Measurements from ENCODE around the gene MRLN. TPM values are rescaled to one million over a fixed set of nuclear protein-coding genes. Genes with fewer than 3 reads are reported as not detected.

The MRLN gene
- total and polyA plus RNA-seq, 2 of the 8 experiments (the other 6 are each of a cell fraction or from before 2014, with no cell fraction given): 0.21 TPM; not detected in 1

- H4K8ac ChIP-seq (ENCODE audit: extremely low read depth, insufficient read depth, low read length): no peak overlapping the region
- H2BK120ac ChIP-seq (replicated peaks; ENCODE audit: low read depth, low read length): no peak overlapping the region
- 88% methylated on average over 1 of the region's 1 CpG; no CpG with 5 or more reads in 1 of the 2 experiments for WGBS, 2 experiments (ENCODE audit: extremely low coverage in 1 of 2, insufficient coverage in 1 of 2, insufficient read length in 1 of 2, insufficient replicate concordance in 2 of 2, low coverage in 1 of 2, low lambda C conversion rate in 2 of 2, missing lambda C conversion rate in 1 of 2)
- no peak overlapping the region for H3K56ac ChIP-seq (replicated peaks; ENCODE audit: insufficient read length, low read depth, low read length)
- no peak overlapping the region for H2BK5ac ChIP-seq (ENCODE audit: low read depth, low read length)
- DNase-seq (ENCODE audit: low read depth in 1 of 2, low spot score in 2 of 2) (no peak), FAIRE-seq (no peak)
- no peak overlapping the region for H2BK15ac ChIP-seq (ENCODE audit: low read length)
- no peak overlapping the region for H3K27ac ChIP-seq (ENCODE audit: low read depth, low read length)
- no peak overlapping the region for H2BK12ac ChIP-seq (ENCODE audit: low read depth, low read length)
- H3K23me2 ChIP-seq (ENCODE audit: low read depth, low read length): no peaks in the 10 kb centered on the region
- ChIA-PET CTCF (ENCODE audit: partially characterized antibody) (interaction anchor here (0.7 to 3.1 kb wide), 7 partner anchors 9 to 177 kb away, joined by 3 to 8 read pairs (median 5); no protein-coding TSS in a partner anchor), POLR2A (ENCODE audit: partially characterized antibody) (interaction anchor here (0.9 to 1.1 kb wide), 2 partner anchors 9 to 11 kb away, joined by 3 read pairs; no protein-coding TSS in a partner anchor)
- no peak overlapping the region for H2AK5ac ChIP-seq (ENCODE audit: low read depth, low read length)
- H3K79me1 ChIP-seq (ENCODE audit: low read depth, low read length): no peaks in the 10 kb centered on the region
- H4K5ac ChIP-seq (ENCODE audit: insufficient read length, low read depth, low read length): no peak overlapping the region
- no peak overlapping the region for H3K14ac ChIP-seq (ENCODE audit: insufficient read length)
- H4K20me1 ChIP-seq (replicated peaks in 1 of 2; ENCODE audit: control insufficient read depth in 1 of 2, insufficient read depth in 2 of 2, low read length in 2 of 2): no peaks in the 10 kb centered on the region
- H2BK20ac ChIP-seq (ENCODE audit: low read length): no peak overlapping the region
- no peak overlapping the region for H3K4me2 ChIP-seq (ENCODE audit: insufficient read depth in 1 of 2, low read depth in 2 of 2, low read length in 2 of 2)
- no peak overlapping the region for H3K9ac ChIP-seq (replicated peaks in 1 of 4; ENCODE audit: extremely low read depth in 1 of 4, low read depth in 3 of 4, low read length in 3 of 4)
- peaks cover 0 to 6% (median 2%) of the 10 kb centered on the region in 4 experiments; a peak in 3 of 7 replicates for H3K4me1 ChIP-seq (replicated peaks in 1 of 4; ENCODE audit: control insufficient read depth in 3 of 4, insufficient read depth in 4 of 4, low read length in 3 of 4)
- peaks cover 7 to 80% (median 34%) of the 10 kb centered on the region in 4 experiments; a peak in 7 of 8 replicates for H3K36me3 ChIP-seq (ENCODE audit: control insufficient read depth in 2 of 4, insufficient read depth in 4 of 4, low read length in 3 of 4)
- H3K18ac ChIP-seq (ENCODE audit: extremely low read depth, low read length): no peak overlapping the region
- H2AFZ ChIP-seq (ENCODE audit: low read length): no peak overlapping the region
- H3K4me3 ChIP-seq (ENCODE audit: extremely low read depth in 1 of 4, insufficient read depth in 2 of 4, low read depth in 3 of 4, low read length in 4 of 4): no peak overlapping the region
- no peaks in the 10 kb centered on the region for H3K27me3 ChIP-seq (replicated peaks in 1 of 4; ENCODE audit: control insufficient read depth in 3 of 4, extremely low read depth in 1 of 4, insufficient read depth in 3 of 4, low read length in 3 of 4)
- no peak overlapping the region for H3K23ac ChIP-seq (ENCODE audit: insufficient read length)
- H4K91ac ChIP-seq (replicated peaks; ENCODE audit: insufficient read length, low read length): no peak overlapping the region
- no peaks in the 10 kb centered on the region for H3K9me3 ChIP-seq (ENCODE audit: insufficient read depth in 2 of 2, low read depth in 1 of 2, low read length in 1 of 2)
- no peak overlapping the region for H3K4ac ChIP-seq (replicated peaks; ENCODE audit: insufficient read length, low read depth, low read length)
- no peaks in the 10 kb centered on the region for H3K79me2 ChIP-seq (ENCODE audit: control insufficient read depth in 1 of 2, insufficient read depth in 2 of 2, low read length in 2 of 2)
- TF ChIP-seq RFX5 (IDR thresholded peaks at IDR 0.05; ENCODE audit: borderline replicate concordance, low read depth, low read length): no peak
- TF ChIP-seq BACH1 (IDR thresholded peaks at IDR 0.05; ENCODE audit: low read length): no peak
- no peak for TF ChIP-seq CBX8 (IDR thresholded peaks at IDR 0.05; ENCODE audit: borderline replicate concordance, low read depth, low read length)
- TF ChIP-seq CEBPB (IDR thresholded peaks at IDR 0.05; ENCODE audit: low read depth, low read length): no peak
- TF ChIP-seq SIRT6 (IDR thresholded peaks at IDR 0.05; ENCODE audit: low read length): no peak
- no peak for TF ChIP-seq SP2 (IDR thresholded peaks at IDR 0.05; ENCODE audit: low read length)
- no peak for TF ChIP-seq CREB1 (IDR thresholded peaks at IDR 0.05)
- TF ChIP-seq TEAD4 (IDR thresholded peaks at IDR 0.05; ENCODE audit: low read depth, low read length): no peak
- TF ChIP-seq SUZ12 (IDR thresholded peaks at IDR 0.05; ENCODE audit: low read length): no peak
- no peak for TF ChIP-seq CTCF (IDR thresholded peaks at IDR 0.05; ENCODE audit: control extremely low read depth in 1 of 3, insufficient read depth in 1 of 3, low read depth in 1 of 3, low read length in 3 of 3)
- no peak for TF ChIP-seq GABPA (IDR thresholded peaks at IDR 0.05; ENCODE audit: borderline replicate concordance, insufficient read depth, low read length)
- TF ChIP-seq BRCA1 (IDR thresholded peaks at IDR 0.05; ENCODE audit: low read depth, low read length): no peak
- no peak for TF ChIP-seq SIN3A (conservative IDR thresholded peaks at IDR 0.05 in 1 of 2, IDR thresholded peaks at IDR 0.05 in 1 of 2; ENCODE audit: low read depth in 1 of 2, low read length in 2 of 2)
Observed at GRCh38 chr10:59799421-59799820, 46.2 kb upstream of the MRLN start.

Data from H1 (cell line).